HG02610 (cell line): ENCODE results near the gene LBR.
"Not testable (repeated sequence)": the region's sequence is repeated elsewhere in the genome, so short reads cannot be mapped to it uniquely, and the experiment has no call there.

Experiments
- ATAC-seq: cut with Tn5 transposase; IDR thresholded peaks from one replicate; pipeline ENCODE4 v1.9.1; 2021; ENCODE audit warnings: mild to moderate bottlenecking, moderate library complexity; ENCODE audit not compliant: unreplicated experiment

The LBR gene

GRCh38 chr1:225386860-225387259, 41.0 kb downstream of the LBR start:
- not testable (repeated sequence) for ATAC-seq

GRCh38 chr1:225380691-225381090, 47.1 kb downstream of the LBR start:
- ATAC-seq: no peak

GRCh38 chr1:225378880-225379279, 49.0 kb downstream of the LBR start:
- no peak for ATAC-seq

DNA sequence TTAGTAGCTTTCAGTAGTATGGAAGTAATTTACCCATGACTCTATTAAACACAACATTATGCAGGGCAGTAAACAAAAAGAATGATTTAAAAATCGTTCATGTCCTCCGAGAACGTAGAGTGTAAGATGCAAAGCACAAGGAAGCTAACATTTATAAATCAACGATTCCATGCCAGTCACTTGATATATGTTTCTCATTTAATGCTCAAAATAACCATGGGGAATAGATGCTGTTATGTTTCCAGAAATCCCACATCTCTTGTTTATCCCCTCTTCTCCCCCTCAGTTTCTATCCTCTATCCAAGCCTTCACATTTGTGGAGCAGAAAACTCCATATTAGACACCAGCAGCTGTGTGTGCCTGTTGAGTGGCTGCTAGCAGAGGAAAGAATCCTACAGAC, 52.8 kb downstream of the LBR start:
- ATAC-seq: no peak

- ATAC-seq: no peak
Measured at GRCh38 chr1:225373155-225373554, 54.7 kb downstream of the LBR start.

GRCh38 chr1:225371366-225372010, 56.4 kb downstream of the LBR start:
- ATAC-seq: no peak

DNA sequence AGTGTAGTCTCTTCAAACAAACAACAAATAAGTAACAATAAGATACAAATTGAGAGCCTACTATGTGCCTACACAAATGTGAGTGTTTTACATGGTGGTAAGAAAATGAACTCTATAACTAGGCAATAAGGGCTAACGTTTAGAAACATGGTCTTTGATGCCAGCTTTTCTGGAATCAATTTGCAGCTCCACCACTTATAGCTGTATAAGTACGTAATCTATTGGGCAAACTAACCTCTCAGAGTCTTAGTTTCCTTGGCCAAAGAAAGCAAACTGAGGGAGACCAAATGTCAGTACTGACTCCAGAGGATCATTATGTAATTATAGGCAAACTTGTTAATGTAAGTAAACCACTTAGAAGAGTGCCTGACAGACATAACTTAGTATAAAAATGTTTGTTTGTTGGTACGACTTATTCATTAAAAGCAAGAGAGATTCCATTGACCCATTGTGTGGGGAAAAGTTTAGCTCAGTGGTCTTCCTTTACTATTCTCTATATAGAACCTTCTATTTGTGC, 59.7 kb downstream of the LBR start:
- ATAC-seq: no peak

DNA sequence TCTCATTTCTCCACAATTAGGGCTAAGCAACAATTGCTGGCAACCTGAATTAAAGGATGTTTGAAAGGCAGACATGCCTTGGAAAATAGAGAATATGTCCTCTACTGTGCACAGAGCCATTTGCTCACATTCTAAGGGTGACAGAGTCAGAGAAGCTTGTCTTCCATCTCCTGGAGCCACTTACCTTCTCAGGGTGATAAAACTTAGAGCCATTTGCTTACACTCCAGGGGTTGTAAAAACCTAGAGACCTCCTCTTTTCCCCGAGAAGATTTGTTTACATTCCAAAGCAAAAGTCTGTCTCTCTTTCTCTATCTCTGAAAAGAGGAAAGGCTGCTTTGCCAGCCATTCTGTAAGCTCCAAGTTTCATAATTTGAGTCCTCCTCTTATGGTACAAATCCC, 61.3 kb downstream of the LBR start:
- ATAC-seq: no peak

GRCh38 chr1:225366018-225366417, 61.8 kb downstream of the LBR start:
- no peak for ATAC-seq

DNA sequence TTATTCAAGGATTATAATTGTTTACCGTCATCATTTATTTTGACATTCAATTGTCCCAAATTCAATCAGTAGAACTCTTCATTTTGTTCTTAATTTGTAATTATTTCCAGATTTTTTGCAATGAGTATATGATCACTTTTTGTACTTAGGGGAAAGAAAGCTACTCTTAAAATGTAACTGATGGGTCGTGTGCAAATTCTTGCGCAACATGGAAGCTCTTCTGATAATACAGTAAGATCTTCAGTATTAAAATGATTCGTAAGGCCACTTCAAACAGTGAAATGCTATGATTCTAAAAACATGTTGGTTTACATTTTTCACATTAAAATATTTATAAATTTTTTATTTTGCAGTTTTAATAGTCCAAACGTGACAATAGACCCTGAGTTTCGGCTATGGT, 63.4 kb downstream of the LBR start:
- ATAC-seq: no peak

DNA sequence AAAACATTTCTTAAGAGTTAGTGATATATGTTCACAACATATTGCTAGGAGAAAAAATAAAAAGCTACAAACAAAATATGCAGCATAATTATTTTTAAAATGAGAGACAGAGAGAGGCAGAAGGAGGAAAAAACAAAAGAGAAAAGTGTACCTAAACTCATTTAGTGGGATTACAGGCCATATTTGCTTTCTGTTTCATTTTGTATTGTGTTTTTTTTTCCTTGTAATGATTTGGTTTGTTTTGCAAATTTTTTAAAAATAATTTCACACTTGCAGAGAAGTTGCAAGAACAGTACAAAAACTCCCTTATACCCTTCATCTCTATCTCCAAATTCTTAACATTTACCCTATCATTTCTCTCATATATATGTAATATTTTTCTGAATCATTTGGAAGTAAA, 65.0 kb downstream of the LBR start:
- ATAC-seq: no peak

DNA sequence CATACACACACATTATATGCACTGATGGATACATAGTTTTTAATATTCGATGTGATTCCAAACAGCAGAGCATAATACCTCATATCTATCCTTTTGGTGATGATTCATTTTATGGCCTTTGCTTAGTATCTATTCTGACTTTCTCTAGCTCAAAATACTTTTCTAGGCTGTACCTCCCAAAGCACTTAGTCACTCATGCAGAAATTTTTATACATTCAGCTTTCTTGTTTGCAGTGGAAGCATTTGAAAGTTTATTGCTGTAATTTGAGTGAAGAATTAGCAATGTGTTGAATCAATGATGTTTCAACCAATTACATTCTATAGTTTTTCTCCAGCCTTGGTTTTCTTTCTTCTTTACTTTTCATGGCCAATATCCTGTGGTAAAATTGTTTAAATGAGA, 66.7 kb downstream of the LBR start:
- no peak for ATAC-seq

GRCh38 chr1:225360119-225360518, 67.7 kb downstream of the LBR start:
- no peak for ATAC-seq

GRCh38 chr1:225355863-225356262, 72.0 kb downstream of the LBR start:
- no peak for ATAC-seq

GRCh38 chr1:225354906-225355305, 72.9 kb downstream of the LBR start:
- ATAC-seq: no peak
